ENCODE results near the gene CERS6. TPM values are rescaled to one million over a fixed set of nuclear protein-coding genes. Genes with fewer than 3 reads are reported as not detected.

CERS6 gene
- total RNA-seq, 4 donors from 2014 or later = 46.6 to 67.7 (median 53.6) TPM

GRCh38 chr2:168692132-168692744 is 236.2 kb downstream of the CERS6 start:
- Histone ChIP-seq H3K4me1 (peaks cover 6 to 21% (median 11%) of the 10 kb centered on the region in 4 donors), H3K36me3 (peaks cover 0 to 25% (median 0%) of the 10 kb centered on the region in 4 donors), H3K27me3 (no peaks in the 10 kb centered on the region), H3K27ac (replicated peaks in 1 of 4) (no peak overlapping the region), H3K4me3 (no peak overlapping the region), H3K9me3 (no peaks in the 10 kb centered on the region)
- no peak for DNase-seq (ENCODE audit: extremely low spot score)
- TF ChIP-seq CTCF (IDR thresholded peaks at IDR 0.05) = no peak
- no peak for TF ChIP-seq POLR2A (IDR thresholded peaks at IDR 0.05; ENCODE audit: low read depth)
- TF ChIP-seq EP300 (IDR thresholded peaks at IDR 0.05) = no peak
- TF ChIP-seq POLR2AphosphoS5 (IDR thresholded peaks at IDR 0.05) = no peak
- intact Hi-C loops (cut with DNase I) = no loop called here
- WGBS = 84% methylated on average over 4 of the region's 4 CpGs

- no peak for DNase-seq (ENCODE audit: extremely low spot score)
- 79% methylated on average over 3 of the region's 3 CpGs for WGBS
- intact Hi-C loops (cut with DNase I) = no loop called here
Measured at GRCh38 chr2:168694173-168694572, 238.1 kb downstream of the CERS6 start.

DNA sequence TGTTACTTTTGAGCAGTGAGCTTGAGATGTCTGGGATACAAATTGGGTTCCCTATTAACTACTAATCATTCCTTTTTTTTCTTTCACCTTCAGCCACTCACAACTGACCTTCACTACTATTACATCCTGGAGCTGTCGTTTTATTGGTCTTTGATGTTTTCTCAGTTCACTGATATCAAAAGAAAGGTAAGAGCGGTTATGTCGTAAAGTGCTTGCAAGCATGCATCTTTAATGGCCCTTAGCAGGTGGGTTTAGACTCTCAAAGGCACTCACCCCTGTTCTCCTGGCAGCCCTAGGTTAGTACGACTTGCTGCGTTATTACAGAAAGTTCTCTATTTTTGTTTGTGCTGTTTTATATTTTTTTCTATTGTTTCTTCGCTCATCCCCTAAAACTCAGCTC is 238.8 kb downstream of the CERS6 start:
- 95% methylated on average over 6 of the region's 6 CpGs for WGBS
- Histone ChIP-seq H3K4me3 (no peak overlapping the region), H3K36me3 (peaks cover 0 to 25% (median 0%) of the 10 kb centered on the region in 4 donors), H3K27ac (replicated peaks in 1 of 4) (no peak overlapping the region), H3K4me1 (peaks cover 6 to 30% (median 22%) of the 10 kb centered on the region in 4 donors), H3K27me3 (no peaks in the 10 kb centered on the region), H3K9me3 (no peaks in the 10 kb centered on the region)
- no peak for DNase-seq (ENCODE audit: extremely low spot score)
- no peak for TF ChIP-seq POLR2A (IDR thresholded peaks at IDR 0.05; ENCODE audit: low read depth)
- no peak for TF ChIP-seq POLR2AphosphoS5 (IDR thresholded peaks at IDR 0.05)
- no peak for TF ChIP-seq CTCF (IDR thresholded peaks at IDR 0.05)
- no peak for TF ChIP-seq EP300 (IDR thresholded peaks at IDR 0.05)
- intact Hi-C loops (cut with DNase I) = no loop called here

More at GRCh38 chr2:168694173-168694572, 238.1 kb downstream of the CERS6 start:
- Histone ChIP-seq H3K4me1 (peaks cover 6 to 26% (median 16%) of the 10 kb centered on the region in 4 donors), H3K9me3 (no peaks in the 10 kb centered on the region), H3K4me3 (no peak overlapping the region), H3K27ac (replicated peaks in 1 of 4) (no peak overlapping the region), H3K27me3 (no peaks in the 10 kb centered on the region), H3K36me3 (peaks cover 0 to 25% (median 0%) of the 10 kb centered on the region in 4 donors)
- TF ChIP-seq POLR2A (IDR thresholded peaks at IDR 0.05; ENCODE audit: low read depth) = no peak
- no peak for TF ChIP-seq EP300 (IDR thresholded peaks at IDR 0.05)
- TF ChIP-seq POLR2AphosphoS5 (IDR thresholded peaks at IDR 0.05) = no peak

GRCh38 chr2:168697668-168698121 is 241.6 kb downstream of the CERS6 start:
- Histone ChIP-seq H3K4me1 (peaks cover 0 to 34% (median 27%) of the 10 kb centered on the region in 4 donors), H3K4me3 (no peak overlapping the region)
- 83% methylated on average over 3 of the region's 3 CpGs for WGBS

More at GRCh38 chr2:168697668-168698121, 241.6 kb downstream of the CERS6 start:
- no peak for DNase-seq (ENCODE audit: extremely low spot score)
- intact Hi-C loops (cut with DNase I) = no loop called here
- Histone ChIP-seq H3K36me3 (peaks cover 0 to 17% (median 0%) of the 10 kb centered on the region in 4 donors), H3K27me3 (no peaks in the 10 kb centered on the region), H3K9me3 (no peaks in the 10 kb centered on the region), H3K27ac (replicated peaks in 1 of 4) (no peak overlapping the region)
- no peak for TF ChIP-seq POLR2AphosphoS5 (IDR thresholded peaks at IDR 0.05)
- no peak for TF ChIP-seq POLR2A (IDR thresholded peaks at IDR 0.05; ENCODE audit: low read depth)
- no peak for TF ChIP-seq CTCF (IDR thresholded peaks at IDR 0.05)
- no peak for TF ChIP-seq EP300 (IDR thresholded peaks at IDR 0.05)

All from esophagus muscularis mucosa (tissue), 4 donors.